Measurements from ENCODE around the gene SDR42E1. TPM values are rescaled to one million over a fixed set of nuclear protein-coding genes. Genes with fewer than 3 reads are reported as not detected.

Gene SDR42E1
- total and polyA plus RNA-seq, 2 of the 13 experiments (the other 11 are each of a cell fraction or from before 2014, with no cell fraction given) = 0.01 to 0.13 TPM

- peak; percentile 77 for TF ChIP-seq CEBPG (CRISPR knock-in tag; IDR thresholded peaks at IDR 0.05)
- no peak for TF ChIP-seq LCORL (IDR thresholded peaks at IDR 0.05)
- 0 out of 2 replicates have a peak, but pooled peaks have one; percentile 14 for TF ChIP-seq LCORL (CRISPR knock-in tag; IDR thresholded peaks at IDR 0.05)
- peak; percentile 49; the same call in 1 of the 2 replicates for TF ChIP-seq ZGPAT (CRISPR knock-in tag; IDR thresholded peaks at IDR 0.05)
- peak; percentile 74 for TF ChIP-seq PAXIP1 (CRISPR knock-in tag; conservative IDR thresholded peaks at IDR 0.05)
- TF ChIP-seq SPEN (CRISPR knock-in tag; IDR thresholded peaks at IDR 0.05; ENCODE audit: low read depth) = peak; percentile 31; the same call in 1 of the 2 replicates
- TF ChIP-seq KLF12 (CRISPR knock-in tag; IDR thresholded peaks at IDR 0.05; ENCODE audit: borderline replicate concordance) = 0 out of 2 replicates have a peak, but pooled peaks have one; percentile 44
- TF ChIP-seq ZNF292 (CRISPR knock-in tag; IDR thresholded peaks at IDR 0.05; ENCODE audit: borderline replicate concordance, low read depth) = peak; percentile 85
- TF ChIP-seq ZNF574 (CRISPR knock-in tag; IDR thresholded peaks at IDR 0.05) = peak; percentile 28; the same call in 1 of the 2 replicates
- TF ChIP-seq ESRRA (CRISPR knock-in tag; IDR thresholded peaks at IDR 0.05; ENCODE audit: low read depth) = peak; percentile 70; the same call in 1 of the 2 replicates
- 0 out of 2 replicates have a peak, but pooled peaks have one; percentile 40 for TF ChIP-seq SP5 (CRISPR knock-in tag; IDR thresholded peaks at IDR 0.05; ENCODE audit: borderline replicate concordance, low read depth)
- TF ChIP-seq ZMYM3 (CRISPR knock-in tag; IDR thresholded peaks at IDR 0.05) = peak; percentile 69
- peak; percentile 84 for TF ChIP-seq TBX2 (CRISPR knock-in tag; IDR thresholded peaks at IDR 0.05; ENCODE audit: borderline replicate concordance)
- peak; percentile 49; the same call in 1 of the 2 replicates for TF ChIP-seq GATA4 (IDR thresholded peaks at IDR 0.05; ENCODE audit: borderline replicate concordance, low read depth)
- TF ChIP-seq ZNF781 (CRISPR knock-in tag; IDR thresholded peaks at IDR 0.05; ENCODE audit: borderline replicate concordance, not compliant biosample characterization) = no peak
- peak; percentile 84 for TF ChIP-seq ISL2 (CRISPR knock-in tag; IDR thresholded peaks at IDR 0.05)
- peak; percentile 84 for TF ChIP-seq MEIS2 (CRISPR knock-in tag; IDR thresholded peaks at IDR 0.05)
- TF ChIP-seq TEAD3 (CRISPR knock-in tag; optimal IDR thresholded peaks at IDR 0.05; ENCODE audit: borderline replicate concordance) = peak; percentile 80
- peak; percentile 85 for TF ChIP-seq HNF4G (IDR thresholded peaks at IDR 0.05; ENCODE audit: borderline replicate concordance, low read depth, low read length)
- TF ChIP-seq HNF4G (CRISPR knock-in tag; IDR thresholded peaks at IDR 0.05; ENCODE audit: borderline replicate concordance, low read depth) = peak; percentile 41; the same call in 1 of the 2 replicates
- TF ChIP-seq FOXA3 (CRISPR knock-in tag; IDR thresholded peaks at IDR 0.05) = peak; percentile 75
- peak; percentile 20 for TF ChIP-seq SKI (IDR thresholded peaks at IDR 0.05; ENCODE audit: partially characterized antibody)
- peak; percentile 48; the same call in 1 of the 2 replicates for TF ChIP-seq BRD4 (CRISPR knock-in tag; IDR thresholded peaks at IDR 0.05)
Observed at GRCh38 chr16:82059983-82060421, 48.7 kb upstream of the SDR42E1 start (continued).
